ENCODE measurements around the gene TNFRSF4. TPM values are rescaled to one million over a fixed set of nuclear protein-coding genes. Genes with fewer than 3 reads are reported as not detected.

Gene TNFRSF4
- total and polyA plus RNA-seq, 2 donors from 2014 or later = 3.3 to 5.1 TPM

GRCh38 chr1:1226566-1227362 is 12.8 kb upstream of the TNFRSF4 start:
- Histone ChIP-seq H3K9me3 (ENCODE audit: control insufficient read depth in 2 of 3, insufficient read depth in 1 of 3, low read length in 3 of 3) (no peaks in the 10 kb centered on the region), H3K36me3 (ENCODE audit: control insufficient read depth in 2 of 3, insufficient read depth in 3 of 3, low read length in 3 of 3) (peaks cover 4 to 27% (median 22%) of the 10 kb centered on the region in 3 donors), H3K27me3 (ENCODE audit: control insufficient read depth, insufficient read depth, low read length) (no peaks in the 10 kb centered on the region), H3K9ac (ENCODE audit: low read length in 3 of 3) (no peak overlapping the region), H3K4me3 (ENCODE audit: low read length in 3 of 3) (no peak overlapping the region), H3K4me1 (ENCODE audit: control insufficient read depth in 2 of 3, insufficient read depth in 2 of 3, low read depth in 1 of 3, low read length in 3 of 3) (peaks cover 0 to 15% (median 12%) of the 10 kb centered on the region in 3 donors), H3K27ac (ENCODE audit: low read depth in 2 of 2, low read length in 2 of 2) (no peak overlapping the region)
- no peak for DNase-seq
- intact Hi-C loops (cut with DNase I) = no loop called here
- no peak for FAIRE-seq
- TF ChIP-seq CTCF (IDR thresholded peaks at IDR 0.05; ENCODE audit: borderline replicate concordance, extremely low read depth, insufficient read depth) = no peak

GRCh38 chr1:1225913-1226312 is 12.0 kb upstream of the TNFRSF4 start:
- no peak overlapping the region for H3K9ac ChIP-seq (ENCODE audit: low read length in 3 of 3)
- no peaks in the 10 kb centered on the region for H3K27me3 ChIP-seq (ENCODE audit: control insufficient read depth, insufficient read depth, low read length)
- H3K4me1 ChIP-seq (ENCODE audit: control insufficient read depth in 2 of 3, insufficient read depth in 2 of 3, low read depth in 1 of 3, low read length in 3 of 3) = peaks cover 0 to 15% (median 12%) of the 10 kb centered on the region in 3 donors
- no peak for TF ChIP-seq CTCF (IDR thresholded peaks at IDR 0.05; ENCODE audit: borderline replicate concordance, extremely low read depth, insufficient read depth)
- H3K4me3 ChIP-seq (ENCODE audit: low read length in 3 of 3) = no peak overlapping the region
- peaks cover 4 to 27% (median 23%) of the 10 kb centered on the region in 3 donors for H3K36me3 ChIP-seq (ENCODE audit: control insufficient read depth in 2 of 3, insufficient read depth in 3 of 3, low read length in 3 of 3)
- no peaks in the 10 kb centered on the region for H3K9me3 ChIP-seq (ENCODE audit: control insufficient read depth in 2 of 3, insufficient read depth in 1 of 3, low read length in 3 of 3)
- intact Hi-C loops (cut with DNase I) = no loop called here
- no peak overlapping the region for H3K27ac ChIP-seq (ENCODE audit: low read depth in 2 of 2, low read length in 2 of 2)
- DNase-seq (no peak), FAIRE-seq (no peak)

- Histone ChIP-seq H3K9ac (ENCODE audit: low read length in 3 of 3) (no peak overlapping the region), H3K4me3 (ENCODE audit: low read length in 3 of 3) (no peak overlapping the region), H3K9me3 (ENCODE audit: control insufficient read depth in 2 of 3, insufficient read depth in 1 of 3, low read length in 3 of 3) (no peaks in the 10 kb centered on the region), H3K36me3 (ENCODE audit: control insufficient read depth in 2 of 3, insufficient read depth in 3 of 3, low read length in 3 of 3) (peaks cover 4 to 29% (median 26%) of the 10 kb centered on the region in 3 donors), H3K27ac (ENCODE audit: low read depth in 2 of 2, low read length in 2 of 2) (no peak overlapping the region), H3K4me1 (ENCODE audit: control insufficient read depth in 2 of 3, insufficient read depth in 2 of 3, low read depth in 1 of 3, low read length in 3 of 3) (peaks cover 0 to 10% (median 10%) of the 10 kb centered on the region in 3 donors), H3K27me3 (ENCODE audit: control insufficient read depth, insufficient read depth, low read length) (no peaks in the 10 kb centered on the region)
- no peak for FAIRE-seq
- TF ChIP-seq CTCF (IDR thresholded peaks at IDR 0.05; ENCODE audit: borderline replicate concordance, extremely low read depth, insufficient read depth) = no peak
- no peak for DNase-seq
- intact Hi-C loops (cut with DNase I) = no loop called here
These were observed 11.4 kb upstream of the TNFRSF4 start for GRCh38 chr1:1225238-1225845.
